ENCODE data around the gene COL8A1.
"Not testable (repeated sequence)": the region's sequence is repeated elsewhere in the genome, so short reads cannot be mapped to it uniquely, and the experiment has no call there.

The COL8A1 gene

GRCh38 chr3:99730870-99731269, 92.5 kb downstream of the COL8A1 start:
- TF ChIP-seq GLIS3 (CRISPR knock-in tag; IDR thresholded peaks at IDR 0.05) (no peak), SNAI2 (CRISPR knock-in tag; IDR thresholded peaks at IDR 0.05) (no peak)
- ATAC-seq, result no peak

- no peak for ATAC-seq
- TF ChIP-seq OSR1 (CRISPR knock-in tag; IDR thresholded peaks at IDR 0.05), result no peak
- TF ChIP-seq TSHZ2 (CRISPR knock-in tag; IDR thresholded peaks at IDR 0.05), result no peak
- TF ChIP-seq GLIS3 (CRISPR knock-in tag; IDR thresholded peaks at IDR 0.05), result no peak
- TF ChIP-seq CREB5 (CRISPR knock-in tag; IDR thresholded peaks at IDR 0.05; ENCODE audit: low read depth), result no peak
- no peak for TF ChIP-seq ZFP3 (CRISPR knock-in tag; IDR thresholded peaks at IDR 0.05)
- TF ChIP-seq CSRNP3 (CRISPR knock-in tag; IDR thresholded peaks at IDR 0.05), result no peak
- no peak for TF ChIP-seq CSDC2 (CRISPR knock-in tag; IDR thresholded peaks at IDR 0.05)
- no peak for TF ChIP-seq ISL1 (CRISPR knock-in tag; IDR thresholded peaks at IDR 0.05)
- TF ChIP-seq PATZ1 (CRISPR knock-in tag; IDR thresholded peaks at IDR 0.05; ENCODE audit: borderline replicate concordance), result no peak
Measured at GRCh38 chr3:99731499-99731898, 93.1 kb downstream of the COL8A1 start.

GRCh38 chr3:99740371-99740770, 102.0 kb downstream of the COL8A1 start:
- not testable (repeated sequence) for ATAC-seq

GRCh38 chr3:99741588-99741987, 103.2 kb downstream of the COL8A1 start:
- ATAC-seq, result no peak
- TF ChIP-seq SNAI2 (CRISPR knock-in tag; IDR thresholded peaks at IDR 0.05), result no peak
- no peak for TF ChIP-seq ZNF70 (CRISPR knock-in tag; IDR thresholded peaks at IDR 0.05)
- TF ChIP-seq POU6F1 (CRISPR knock-in tag; IDR thresholded peaks at IDR 0.05; ENCODE audit: borderline replicate concordance, low read depth), result no peak
- TF ChIP-seq CREB5 (CRISPR knock-in tag; IDR thresholded peaks at IDR 0.05; ENCODE audit: low read depth), result no peak
- TF ChIP-seq TSHZ2 (CRISPR knock-in tag; IDR thresholded peaks at IDR 0.05), result no peak
- no peak for TF ChIP-seq ZFP30 (CRISPR knock-in tag; IDR thresholded peaks at IDR 0.05)
- no peak for TF ChIP-seq ZFP3 (CRISPR knock-in tag; IDR thresholded peaks at IDR 0.05)
- no peak for TF ChIP-seq ISL1 (CRISPR knock-in tag; IDR thresholded peaks at IDR 0.05)
- TF ChIP-seq CSDC2 (CRISPR knock-in tag; IDR thresholded peaks at IDR 0.05), result no peak
- no peak for TF ChIP-seq ZC3H10 (CRISPR knock-in tag; IDR thresholded peaks at IDR 0.05)
- no peak for TF ChIP-seq PPARA (CRISPR knock-in tag; IDR thresholded peaks at IDR 0.05; ENCODE audit: borderline replicate concordance)
- TF ChIP-seq ZNF565 (CRISPR knock-in tag; conservative IDR thresholded peaks at IDR 0.05; ENCODE audit: low read depth), result no peak
- TF ChIP-seq OSR1 (CRISPR knock-in tag; IDR thresholded peaks at IDR 0.05), result no peak
- no peak for TF ChIP-seq ZNF8 (CRISPR knock-in tag; IDR thresholded peaks at IDR 0.05)
- TF ChIP-seq TOX (CRISPR knock-in tag; IDR thresholded peaks at IDR 0.05; ENCODE audit: borderline replicate concordance), result no peak

Data from SK-N-SH treated with all-trans-retinoic acid at 6 μM for 48 hours (cell line).